ENCODE results near the gene PTGES2.
"Not testable (repeated sequence)": the region's sequence is repeated elsewhere in the genome, so short reads cannot be mapped to it uniquely, and the experiment has no call there.

PTGES2 gene

DNA sequence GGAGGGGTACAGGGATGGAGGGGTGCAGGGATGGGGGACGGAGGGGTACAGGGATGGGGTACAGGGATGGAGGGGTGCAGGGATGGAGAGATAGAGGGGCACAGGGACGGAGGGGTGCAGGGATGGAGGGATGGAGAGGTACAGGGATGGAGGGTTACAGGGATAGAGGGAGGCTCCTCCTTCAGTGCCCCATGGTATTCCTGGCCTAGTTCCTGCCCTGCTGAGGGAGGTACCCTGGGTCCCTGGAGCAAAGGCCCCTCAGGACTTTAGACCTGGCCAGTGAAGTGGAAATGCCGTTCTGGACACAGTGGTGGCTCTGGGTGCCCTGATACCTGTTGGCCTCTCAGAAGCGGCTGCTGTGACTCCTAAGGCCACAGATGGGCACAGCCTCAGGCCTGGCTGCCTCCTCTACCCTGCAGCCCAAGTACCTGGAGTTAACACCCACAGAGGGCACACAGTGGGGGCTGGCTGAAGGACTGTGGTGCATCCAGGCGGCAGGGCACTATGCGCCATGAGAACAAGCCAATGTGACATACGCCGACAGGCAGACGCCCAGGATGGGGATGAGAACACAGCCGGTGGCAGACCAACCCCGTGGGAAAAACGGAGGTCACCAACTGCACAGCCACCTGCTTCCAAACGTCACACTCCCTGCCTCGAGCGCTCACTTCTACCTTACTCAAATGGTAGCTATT is 8.4 kb downstream of the PTGES2 start:
- DNase-seq (ENCODE audit: low read depth, low spot score), result no peak

DNA sequence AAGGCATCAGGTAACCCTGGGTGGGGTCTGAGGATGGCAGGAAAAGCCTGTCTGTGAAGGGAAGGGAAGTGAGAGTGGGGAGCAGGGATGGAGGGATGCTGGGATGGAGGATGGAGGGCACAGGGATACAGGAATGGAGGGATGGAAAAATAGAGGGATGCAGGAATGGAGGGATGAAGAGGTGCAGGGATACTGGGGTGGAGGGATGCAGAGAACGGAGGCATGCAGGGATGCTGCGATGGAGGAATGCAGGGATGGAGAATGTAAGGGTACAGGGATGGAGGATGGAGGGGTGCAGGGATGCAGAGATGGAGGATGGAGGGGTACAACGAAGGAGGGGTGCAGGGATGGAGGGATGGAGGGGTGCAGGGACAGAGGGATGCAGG is 9.1 kb downstream of the PTGES2 start:
- no peak for DNase-seq (ENCODE audit: low read depth, low spot score)

DNA sequence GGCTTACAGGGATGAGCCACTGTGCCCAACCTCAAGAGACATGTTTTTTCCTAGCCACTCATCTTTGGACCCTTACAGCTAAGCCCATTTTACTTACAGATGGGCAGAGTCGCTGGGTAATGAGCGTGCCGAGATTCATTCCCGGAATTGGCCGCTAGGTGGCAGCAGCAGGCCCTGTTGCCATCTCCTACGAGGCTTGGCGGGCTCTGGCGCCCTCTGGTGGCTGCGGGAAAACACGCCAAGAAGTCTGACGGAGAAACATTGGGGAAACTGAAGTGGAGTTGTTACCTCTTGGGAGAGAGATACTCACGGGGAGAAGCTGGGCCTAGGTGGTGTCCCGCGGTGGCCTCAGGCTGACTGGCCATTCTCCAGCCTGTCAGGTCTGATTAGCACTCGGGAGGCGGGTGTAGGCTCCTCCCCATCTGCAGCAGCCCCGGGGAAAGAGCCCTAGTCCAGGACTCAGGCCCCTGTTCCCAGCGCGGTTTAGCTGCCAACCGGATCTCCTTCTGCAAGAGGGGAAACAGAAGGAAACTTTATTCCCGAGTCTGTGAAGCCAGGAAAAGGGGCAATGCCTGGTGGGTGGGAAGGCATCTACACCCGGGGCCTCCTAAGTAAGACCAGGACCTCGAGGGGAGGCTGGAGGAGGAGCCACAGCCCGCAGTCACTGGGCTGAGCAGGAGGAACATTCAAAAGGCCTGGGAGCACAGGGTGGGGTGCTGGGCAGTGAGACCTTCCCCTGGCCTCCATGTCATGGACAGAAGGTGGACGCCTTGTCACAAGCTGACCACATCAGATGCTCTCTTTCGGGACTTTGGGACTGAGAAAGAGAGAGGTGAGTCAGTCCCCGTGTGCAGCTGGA is 9.7 kb downstream of the PTGES2 start:
- peak; percentile 96 for DNase-seq (ENCODE audit: low read depth, low spot score)

DNA sequence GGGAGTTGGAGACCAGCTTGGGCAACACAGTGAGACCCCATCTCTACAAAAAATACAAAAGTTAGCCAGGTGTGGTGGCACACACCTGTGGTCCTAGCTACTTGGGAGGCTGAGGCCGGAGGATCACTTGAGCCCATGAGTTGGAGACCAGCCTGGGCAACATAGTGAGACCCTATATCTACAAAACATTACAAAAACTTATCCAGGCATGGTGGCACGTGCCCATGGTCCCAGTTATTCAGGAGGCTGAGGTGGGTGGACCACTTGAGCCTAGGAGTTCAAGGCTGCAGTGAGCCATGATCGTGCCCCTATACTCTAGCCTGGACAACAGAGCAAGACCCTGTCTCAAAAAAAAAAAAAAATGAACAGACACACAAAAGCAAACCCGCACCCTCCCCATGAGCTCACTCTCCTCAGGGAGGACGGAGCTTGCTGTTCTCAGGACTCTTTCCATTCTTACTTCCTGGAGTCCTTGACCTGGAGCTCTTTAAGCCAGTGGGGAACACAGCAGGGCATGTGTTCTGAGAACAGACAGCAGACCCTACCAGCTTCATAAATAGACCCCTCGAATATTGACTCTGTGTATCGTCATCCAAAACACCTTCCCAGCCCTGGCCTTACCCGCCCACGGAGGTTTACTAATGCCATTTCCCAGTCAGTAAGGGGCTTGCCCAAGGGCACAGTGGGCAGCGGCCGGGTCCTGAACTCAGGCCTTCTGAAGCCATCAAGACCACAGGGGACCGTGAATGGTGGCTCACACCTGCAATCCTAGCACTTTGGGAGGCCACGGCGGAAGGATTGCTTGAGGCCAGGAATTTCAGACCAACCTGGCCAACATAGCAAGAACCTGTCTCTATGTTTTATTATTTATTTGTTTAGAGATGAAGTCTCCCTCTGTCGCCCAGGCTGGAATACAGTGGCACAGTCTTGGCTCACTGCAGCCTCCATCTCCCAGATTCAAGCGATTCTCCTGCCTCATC is 11.1 kb downstream of the PTGES2 start:
- DNase-seq (ENCODE audit: low read depth, low spot score), result no peak

DNA sequence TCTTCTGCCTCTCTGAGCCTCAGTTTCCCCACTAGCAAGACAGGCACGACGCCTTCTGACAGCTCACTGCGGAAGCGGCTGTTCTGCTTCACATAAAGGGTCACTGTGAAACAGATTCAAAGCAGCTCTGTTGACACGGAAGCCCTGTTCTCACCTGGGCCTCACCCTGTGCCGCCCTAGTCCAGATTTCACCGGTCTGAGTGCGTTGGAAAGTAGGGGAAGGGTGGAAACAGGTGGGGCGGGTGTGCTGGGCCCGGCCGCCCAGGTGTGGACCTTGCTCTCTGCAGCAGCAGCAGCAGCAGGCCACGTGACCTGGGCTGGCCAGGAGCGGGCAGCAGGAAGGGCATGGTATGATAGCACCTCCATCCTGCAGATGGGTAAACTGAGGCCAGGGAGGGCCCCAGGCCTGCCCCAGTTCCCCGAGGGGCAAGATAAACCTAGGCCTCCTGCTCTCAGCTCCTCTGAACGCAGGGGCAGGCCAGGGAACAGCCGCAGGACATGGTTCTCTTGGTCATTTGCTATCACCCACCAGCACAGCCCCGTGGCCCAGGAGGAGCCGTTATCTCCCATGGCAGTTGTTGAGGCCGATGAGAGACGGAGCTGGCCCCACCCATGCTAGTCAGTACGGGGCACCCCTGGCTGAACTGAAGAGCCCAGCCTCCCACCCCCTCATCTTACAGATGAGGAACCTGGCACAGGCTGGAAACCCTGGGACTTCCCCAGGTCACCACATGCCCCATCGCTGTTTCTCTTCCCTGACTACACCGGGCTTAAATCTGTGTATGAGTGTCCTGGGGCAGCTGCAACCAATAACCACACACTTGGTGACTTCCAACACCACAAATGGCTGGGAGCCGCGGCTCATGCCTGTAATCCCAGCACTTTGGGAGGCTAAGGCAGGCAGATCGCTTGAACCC is 12.1 kb downstream of the PTGES2 start:
- DNase-seq (ENCODE audit: low read depth, low spot score), result no peak

DNA sequence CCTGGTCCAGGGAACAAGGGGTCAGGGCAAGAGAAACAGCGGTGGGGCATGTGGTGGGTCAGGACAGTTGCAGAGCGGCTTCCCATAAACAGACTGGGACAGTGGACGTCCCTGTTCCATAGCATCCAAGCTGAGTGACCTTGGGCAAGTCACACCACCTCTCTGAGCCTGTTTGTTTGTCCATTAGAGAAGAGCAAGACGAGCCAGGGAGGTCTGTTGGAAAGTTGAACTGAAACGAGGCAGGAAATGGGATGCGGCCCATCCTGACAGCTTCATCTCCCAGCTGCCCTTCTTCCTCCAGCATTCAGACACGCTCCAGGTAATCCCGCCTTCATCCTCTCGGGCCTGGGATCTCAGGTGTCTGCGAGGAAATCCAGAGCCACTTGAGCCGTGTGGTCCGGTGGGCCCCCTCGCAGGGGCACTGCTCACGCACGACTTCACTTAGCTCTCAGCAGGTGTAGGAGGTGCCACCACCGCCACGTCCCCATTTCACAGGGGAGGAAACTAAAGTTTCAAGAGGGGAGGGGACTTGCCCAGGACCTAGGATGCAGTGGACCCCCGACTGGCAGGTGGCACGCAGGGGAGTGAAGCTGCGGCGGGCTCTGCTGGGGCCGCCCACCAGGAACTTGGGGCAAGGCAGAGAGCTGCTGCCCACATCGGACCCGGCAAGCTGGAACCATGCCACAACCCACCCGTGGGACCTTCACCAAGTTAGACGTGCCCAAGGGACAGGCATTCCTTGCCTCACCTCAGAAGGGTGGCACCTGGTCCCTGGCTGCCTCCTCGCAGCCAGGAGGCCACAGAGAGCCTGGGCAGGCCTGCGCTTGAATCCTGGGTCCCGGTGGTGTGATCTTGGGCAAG is 13.0 kb downstream of the PTGES2 start:
- no peak for DNase-seq (ENCODE audit: low read depth, low spot score)

DNA sequence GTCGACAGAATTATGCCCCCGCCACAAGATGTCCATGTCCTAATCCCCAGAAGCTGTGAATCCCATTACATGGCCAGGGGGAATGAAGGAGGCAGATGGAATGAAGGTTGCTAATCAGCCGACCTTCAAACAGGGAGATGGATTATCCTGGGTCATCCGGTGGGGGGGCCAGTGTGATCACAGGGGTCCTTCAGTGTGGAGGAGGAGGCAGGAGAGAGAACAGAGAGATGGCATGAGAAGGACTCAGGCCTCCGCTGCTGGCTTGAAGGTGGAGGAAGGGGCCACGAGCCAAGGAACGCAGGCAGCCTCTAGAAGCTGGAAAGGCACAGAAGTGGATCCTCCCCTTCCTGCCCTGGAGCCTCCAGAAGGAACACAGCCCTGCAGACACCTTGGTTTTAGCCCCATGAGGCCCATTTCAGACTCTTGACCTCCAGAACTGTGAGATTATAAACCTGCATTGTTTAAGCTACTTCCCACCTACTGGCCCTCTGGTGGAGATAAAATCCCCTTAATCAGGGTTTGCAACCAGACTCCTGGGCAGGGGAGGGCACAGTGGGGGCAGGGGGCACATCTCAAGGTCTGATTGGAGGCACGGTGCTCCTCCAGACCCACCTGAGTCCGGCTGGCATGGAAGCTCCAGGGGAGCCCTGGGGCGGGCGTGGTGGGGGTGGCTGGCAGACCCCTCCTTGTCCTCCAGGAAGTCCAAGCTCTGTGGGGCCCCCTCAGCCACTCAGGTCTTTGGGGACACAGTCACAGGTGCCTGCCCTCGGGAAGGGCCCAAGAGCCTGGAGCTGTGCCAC is 13.8 kb downstream of the PTGES2 start:
- no peak for DNase-seq (ENCODE audit: low read depth, low spot score)

DNA sequence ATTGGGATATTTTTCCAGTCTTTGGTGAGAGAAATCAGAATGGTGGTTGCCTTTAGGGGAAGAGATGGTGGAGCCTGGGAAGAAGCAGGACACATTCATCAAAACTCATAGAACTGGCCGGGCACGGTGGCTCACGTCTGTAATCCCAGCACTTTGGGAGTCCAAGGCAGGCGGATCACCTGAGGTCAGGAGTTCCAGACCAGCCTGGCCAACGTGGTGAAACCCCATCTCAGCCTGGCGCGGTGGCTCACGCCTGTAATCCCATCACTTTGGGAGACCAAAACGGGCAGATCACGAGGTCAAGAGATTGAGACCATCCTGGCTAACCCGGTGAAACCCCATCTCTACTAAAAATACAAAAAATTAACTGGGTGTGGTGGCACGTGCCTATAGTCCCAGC is 15.8 kb downstream of the PTGES2 start:
- not testable (repeated sequence) for DNase-seq (ENCODE audit: low read depth, low spot score)

DNA sequence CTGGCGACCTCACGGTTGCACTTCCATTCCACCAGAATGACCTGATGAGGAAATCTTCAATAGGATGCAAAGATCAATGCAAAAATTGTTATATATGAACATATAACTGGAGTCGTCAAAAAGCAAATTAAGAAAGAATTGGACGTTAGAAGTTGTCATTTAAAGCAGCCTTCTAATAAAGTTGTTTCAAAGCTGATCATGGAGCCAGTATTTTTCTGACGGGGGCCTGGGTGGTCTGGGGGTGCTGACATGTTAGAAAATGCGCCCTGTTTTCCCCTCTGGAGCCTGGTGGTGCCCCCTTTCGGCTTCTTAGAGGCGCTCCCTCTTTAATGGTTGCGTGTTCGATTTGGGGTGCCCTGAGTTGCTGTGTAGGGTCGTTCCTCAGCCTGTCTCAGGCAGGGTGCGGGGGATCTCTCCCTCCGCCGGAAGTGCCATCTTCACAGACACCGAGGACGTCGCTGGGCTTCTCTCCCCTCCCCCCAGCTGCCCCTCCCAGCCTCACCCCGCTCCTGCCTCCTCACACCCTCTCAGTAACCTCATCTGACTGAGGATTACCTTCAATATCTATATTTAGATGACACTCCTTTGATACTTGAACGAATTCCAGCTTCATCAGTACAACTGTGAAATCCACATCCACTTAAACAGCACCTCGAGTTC is 18.3 kb downstream of the PTGES2 start:
- DNase-seq (ENCODE audit: low read depth, low spot score), result no peak

DNA sequence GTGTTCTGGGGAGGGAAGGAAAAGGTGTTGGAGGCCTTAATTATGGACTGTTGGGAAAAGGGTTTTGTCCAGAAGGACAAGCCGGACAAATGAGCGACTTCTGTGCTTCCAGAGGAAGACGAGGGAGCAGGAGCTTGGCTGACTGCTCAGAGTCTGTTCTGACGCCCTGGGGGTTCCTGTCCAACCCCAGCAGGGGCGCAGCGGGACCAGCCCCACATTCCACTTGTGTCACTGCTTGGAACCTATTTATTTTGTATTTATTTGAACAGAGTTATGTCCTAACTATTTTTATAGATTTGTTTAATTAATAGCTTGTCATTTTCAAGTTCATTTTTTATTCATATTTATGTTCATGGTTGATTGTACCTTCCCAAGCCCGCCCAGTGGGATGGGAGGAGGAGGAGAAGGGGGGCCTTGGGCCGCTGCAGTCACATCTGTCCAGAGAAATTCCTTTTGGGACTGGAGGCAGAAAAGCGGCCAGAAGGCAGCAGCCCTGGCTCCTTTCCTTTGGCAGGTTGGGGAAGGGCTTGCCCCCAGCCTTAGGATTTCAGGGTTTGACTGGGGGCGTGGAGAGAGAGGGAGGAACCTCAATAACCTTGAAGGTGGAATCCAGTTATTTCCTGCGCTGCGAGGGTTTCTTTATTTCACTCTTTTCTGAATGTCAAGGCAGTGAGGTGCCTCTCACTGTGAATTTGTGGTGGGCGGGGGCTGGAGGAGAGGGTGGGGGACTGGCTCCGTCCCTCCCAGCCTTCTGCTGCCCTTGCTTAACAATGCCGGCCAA is 19.1 kb downstream of the PTGES2 start:
- DNase-seq (ENCODE audit: low read depth, low spot score), result no peak

DNA sequence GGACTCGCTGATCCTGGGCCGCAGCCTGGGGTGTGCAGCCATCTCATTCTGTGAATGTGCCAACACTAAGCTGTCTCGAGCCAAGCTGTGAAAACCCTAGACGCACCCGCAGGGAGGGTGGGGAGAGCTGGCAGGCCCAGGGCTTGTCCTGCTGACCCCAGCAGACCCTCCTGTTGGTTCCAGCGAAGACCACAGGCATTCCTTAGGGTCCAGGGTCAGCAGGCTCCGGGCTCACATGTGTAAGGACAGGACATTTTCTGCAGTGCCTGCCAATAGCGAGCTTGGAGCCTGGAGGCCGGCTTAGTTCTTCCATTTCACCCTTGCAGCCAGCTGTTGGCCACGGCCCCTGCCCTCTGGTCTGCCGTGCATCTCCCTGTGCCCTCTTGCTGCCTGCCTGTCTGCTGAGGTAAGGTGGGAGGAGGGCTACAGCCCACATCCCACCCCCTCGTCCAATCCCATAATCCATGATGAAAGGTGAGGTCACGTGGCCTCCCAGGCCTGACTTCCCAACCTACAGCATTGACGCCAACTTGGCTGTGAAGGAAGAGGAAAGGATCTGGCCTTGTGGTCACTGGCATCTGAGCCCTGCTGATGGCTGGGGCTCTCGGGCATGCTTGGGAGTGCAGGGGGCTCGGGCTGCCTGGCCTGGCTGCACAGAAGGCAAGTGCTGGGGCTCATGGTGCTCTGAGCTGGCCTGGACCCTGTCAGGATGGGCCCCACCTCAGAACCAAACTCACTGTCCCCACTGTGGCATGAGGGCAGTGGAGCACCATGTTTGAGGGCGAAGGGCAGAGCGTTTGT is 19.9 kb downstream of the PTGES2 start:
- DNase-seq (ENCODE audit: low read depth, low spot score), result no peak

DNA sequence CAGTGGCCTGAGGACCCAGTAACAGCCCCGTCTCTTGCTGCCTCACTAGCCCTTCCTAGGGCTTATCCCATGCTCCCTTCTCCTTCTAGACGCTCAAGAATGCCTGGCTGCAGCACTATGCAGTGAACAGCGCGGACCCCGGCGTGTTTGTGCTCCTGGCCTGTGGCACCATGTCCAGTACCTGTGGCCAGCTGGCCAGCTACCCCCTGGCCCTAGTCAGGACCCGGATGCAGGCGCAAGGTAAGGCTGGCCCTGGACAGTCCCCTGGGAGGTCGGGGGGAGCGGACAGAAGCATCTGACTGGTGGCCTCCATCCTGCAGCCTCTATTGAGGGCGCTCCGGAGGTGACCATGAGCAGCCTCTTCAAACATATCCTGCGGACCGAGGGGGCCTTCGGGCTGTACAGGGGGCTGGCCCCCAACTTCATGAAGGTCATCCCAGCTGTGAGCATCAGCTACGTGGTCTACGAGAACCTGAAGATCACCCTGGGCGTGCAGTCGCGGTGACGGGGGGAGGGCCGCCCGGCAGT is 20.5 kb downstream of the PTGES2 start:
- DNase-seq (ENCODE audit: low read depth, low spot score), result no peak

DNA sequence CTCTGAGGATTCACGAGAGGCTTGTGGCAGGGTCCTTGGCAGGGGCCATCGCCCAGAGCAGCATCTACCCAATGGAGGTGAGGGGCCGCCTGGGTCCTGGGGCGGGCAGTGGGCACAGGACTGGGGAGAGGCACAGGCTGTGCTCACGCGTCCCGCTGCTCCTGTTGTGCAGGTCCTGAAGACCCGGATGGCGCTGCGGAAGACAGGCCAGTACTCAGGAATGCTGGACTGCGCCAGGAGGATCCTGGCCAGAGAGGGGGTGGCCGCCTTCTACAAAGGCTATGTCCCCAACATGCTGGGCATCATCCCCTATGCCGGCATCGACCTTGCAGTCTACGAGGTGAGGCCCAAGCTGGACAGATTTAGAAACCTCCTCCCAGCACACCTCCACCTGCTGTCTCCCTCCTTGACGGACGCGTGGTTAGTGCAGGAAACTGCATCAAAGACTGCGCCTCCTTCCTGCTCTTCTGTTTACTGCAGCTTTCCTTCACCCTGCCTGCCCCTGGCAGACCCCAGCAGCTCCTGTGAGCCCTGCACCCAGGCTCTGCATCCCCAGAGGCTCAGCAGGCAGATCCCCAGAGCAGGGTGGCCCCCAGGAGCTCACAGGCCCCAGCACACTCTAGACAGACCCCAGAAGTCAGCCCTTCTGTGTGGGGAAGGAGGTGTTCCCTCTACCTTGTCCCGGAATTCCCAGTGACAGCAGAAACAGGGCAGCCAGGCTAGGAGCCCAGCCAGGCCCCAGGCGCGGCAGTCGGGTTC is 21.2 kb downstream of the PTGES2 start:
- no peak for DNase-seq (ENCODE audit: low read depth, low spot score)

DNA sequence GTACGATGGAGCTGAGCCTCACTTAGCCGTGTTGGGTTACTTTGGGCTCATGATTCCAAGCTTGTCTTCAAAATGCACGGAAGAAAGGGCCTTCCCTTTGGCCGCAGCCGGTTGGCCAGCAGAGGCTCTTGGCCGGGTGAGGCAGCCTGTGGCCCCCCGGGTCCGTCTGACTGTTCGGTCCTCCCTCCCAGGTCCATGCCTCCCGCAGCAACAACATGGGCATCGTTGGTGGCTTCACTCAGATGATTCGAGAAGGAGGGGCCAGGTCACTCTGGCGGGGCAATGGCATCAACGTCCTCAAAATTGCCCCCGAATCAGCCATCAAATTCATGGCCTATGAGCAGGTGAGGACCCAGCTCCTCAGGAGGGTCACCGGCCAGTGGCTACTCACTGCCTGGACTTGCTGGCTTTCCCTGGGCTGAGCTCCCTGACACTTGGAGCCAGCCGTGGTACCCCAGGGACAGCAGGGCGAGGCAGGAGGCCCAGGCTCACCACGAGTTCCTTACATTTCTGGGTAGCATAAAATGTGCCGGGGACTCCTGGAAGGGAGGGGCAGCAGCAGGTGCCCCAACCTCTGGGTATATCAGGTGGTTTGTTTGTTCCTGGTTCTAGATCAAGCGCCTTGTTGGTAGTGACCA is 21.9 kb downstream of the PTGES2 start:
- DNase-seq (ENCODE audit: low read depth, low spot score), result no peak

DNA sequence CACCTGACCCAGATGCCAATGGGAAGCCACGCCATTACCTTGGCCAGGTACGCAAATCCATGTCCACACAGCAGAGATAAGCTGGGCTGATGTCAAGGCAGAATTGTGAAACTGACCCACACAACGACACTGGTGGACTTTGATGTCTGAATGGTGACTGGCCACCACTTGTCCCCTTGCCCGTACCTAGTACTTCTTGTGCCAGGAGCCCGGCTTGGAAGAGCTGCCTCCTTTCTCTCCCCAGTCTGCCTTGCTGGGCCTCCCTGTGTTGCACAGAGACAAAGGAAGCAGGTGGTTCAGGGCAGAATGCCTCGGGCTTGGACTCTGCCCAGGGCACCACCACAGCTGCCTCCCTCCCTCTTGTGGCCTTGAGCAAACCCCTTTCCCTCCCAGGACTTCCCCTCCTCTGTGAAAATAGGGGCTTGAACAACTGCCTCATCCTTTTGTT is 23.3 kb downstream of the PTGES2 start:
- no peak for DNase-seq (ENCODE audit: low read depth, low spot score)
